Measurements from ENCODE around the gene PPFIBP2. TPM values are rescaled to one million over a fixed set of nuclear protein-coding genes. Genes with fewer than 3 reads are reported as not detected.

The PPFIBP2 gene
- total and polyA plus RNA-seq, 2 donors (not counting 1 experiment from before 2014, with no cell fraction given), result 22.3 to 175 TPM

- CTCF ChIA-PET, result interaction anchor here (1.7 kb wide), 1 partner anchor 46 kb away, joined by 4 read pairs; no protein-coding TSS in a partner anchor
- H4K20me1 ChIP-seq (ENCODE audit: control insufficient read depth, insufficient read depth, low read length, poor library complexity, severe bottlenecking), result no peaks in the 10 kb centered on the region
- POLR2A ChIA-PET, result no interaction called here
- H3K9me3 ChIP-seq (ENCODE audit: control extremely low read depth in 1 of 3, control insufficient read depth in 2 of 3, insufficient read depth in 1 of 3, low read length in 2 of 3), result no peaks in the 10 kb centered on the region
- no peak overlapping the region for H3K4me3 ChIP-seq (ENCODE audit: control extremely low read depth in 1 of 5, extremely low read depth in 1 of 5, insufficient read depth in 1 of 5, low read depth in 2 of 5, low read length in 4 of 5)
- no peak overlapping the region for H3K27ac ChIP-seq (ENCODE audit: low read length in 2 of 2)
- no peak for DNase-seq
- H3K27ac Mint-ChIP-seq, result no peak overlapping the region
- TF ChIP-seq CTCF (IDR thresholded peaks at IDR 0.05), result no peak
- TF ChIP-seq EZH2 (IDR thresholded peaks at IDR 0.05; ENCODE audit: borderline replicate concordance, insufficient read depth, low read depth, low read length, poor library complexity, severe bottlenecking), result no peak
- no peak overlapping the region for H3K4me2 ChIP-seq (replicated peaks; ENCODE audit: low read depth, low read length, poor library complexity, severe bottlenecking)
- peaks cover 0 to 40% of the 10 kb centered on the region in 2 experiments for H3K36me3 ChIP-seq (replicated peaks in 1 of 2; ENCODE audit: control extremely low read depth in 1 of 2, control insufficient read depth in 1 of 2, extremely low read depth in 1 of 2, insufficient read depth in 2 of 2, low read length in 1 of 2)
- 100% methylated on average over 2 of the region's 3 CpGs for WGBS (ENCODE audit: insufficient coverage)
- H3K4me1 ChIP-seq (ENCODE audit: control insufficient read depth in 2 of 2, insufficient read depth in 2 of 2, low read length in 2 of 2), result no peaks in the 10 kb centered on the region
- intact Hi-C loops (cut with micrococcal nuclease), result no loop called here
- no peaks in the 10 kb centered on the region for H3K27me3 ChIP-seq (replicated peaks in 1 of 4; ENCODE audit: control extremely low read depth in 1 of 4, control insufficient read depth in 3 of 4, insufficient read depth in 4 of 4, low read length in 3 of 4)
- H3K27me3 Mint-ChIP-seq, result no peaks in the 10 kb centered on the region
- H3K79me2 ChIP-seq (ENCODE audit: control insufficient read depth, insufficient read depth, low read length), result no peaks in the 10 kb centered on the region
- H3K9me3 Mint-ChIP-seq (ENCODE audit: insufficient read depth), result no peaks in the 10 kb centered on the region
- H2AFZ ChIP-seq (ENCODE audit: insufficient read depth, low read depth, low read length, poor library complexity, severe bottlenecking), result no peak overlapping the region
- no peaks in the 10 kb centered on the region for H3K4me1 Mint-ChIP-seq
- H3K4me3 Mint-ChIP-seq, result no peak overlapping the region
- no peak overlapping the region for H3K9ac ChIP-seq (ENCODE audit: low read length)
- no peak for ATAC-seq (ENCODE audit: low read depth)
Measured at GRCh38 chr11:7619322-7619721, 105.5 kb downstream of the PPFIBP2 start.

GRCh38 chr11:7621090-7621489 lies 107.3 kb downstream of the PPFIBP2 start:
- no peak for TF ChIP-seq EZH2 (IDR thresholded peaks at IDR 0.05; ENCODE audit: borderline replicate concordance, insufficient read depth, low read depth, low read length, poor library complexity, severe bottlenecking)
- TF ChIP-seq CTCF (IDR thresholded peaks at IDR 0.05), result no peak
- intact Hi-C loops (cut with micrococcal nuclease), result no loop called here
- no peak overlapping the region for H3K9ac ChIP-seq (ENCODE audit: low read length)
- Mint-ChIP-seq H3K9me3 (ENCODE audit: insufficient read depth) (no peaks in the 10 kb centered on the region), H3K27me3 (no peaks in the 10 kb centered on the region), H3K4me1 (no peaks in the 10 kb centered on the region), H3K4me3 (no peak overlapping the region), H3K27ac (no peak overlapping the region)
- H4K20me1 ChIP-seq (ENCODE audit: control insufficient read depth, insufficient read depth, low read length, poor library complexity, severe bottlenecking), result no peaks in the 10 kb centered on the region
- no peak overlapping the region for H3K4me2 ChIP-seq (replicated peaks; ENCODE audit: low read depth, low read length, poor library complexity, severe bottlenecking)
- ChIA-PET POLR2A (no interaction called here), CTCF (no interaction called here)
- WGBS (ENCODE audit: insufficient coverage), result no CpG with 5 or more reads among the region's 3 CpGs
- H3K27ac ChIP-seq (ENCODE audit: low read length in 2 of 2), result no peak overlapping the region
- DNase-seq (no peak), ATAC-seq (ENCODE audit: low read depth) (no peak)
- H3K4me1 ChIP-seq (ENCODE audit: control insufficient read depth in 2 of 2, insufficient read depth in 2 of 2, low read length in 2 of 2), result no peaks in the 10 kb centered on the region
- H3K9me3 ChIP-seq (ENCODE audit: control extremely low read depth in 1 of 3, control insufficient read depth in 2 of 3, insufficient read depth in 1 of 3, low read length in 2 of 3), result no peaks in the 10 kb centered on the region
- no peak overlapping the region for H2AFZ ChIP-seq (ENCODE audit: insufficient read depth, low read depth, low read length, poor library complexity, severe bottlenecking)
- H3K36me3 ChIP-seq (replicated peaks in 1 of 2; ENCODE audit: control extremely low read depth in 1 of 2, control insufficient read depth in 1 of 2, extremely low read depth in 1 of 2, insufficient read depth in 2 of 2, low read length in 1 of 2), result peaks cover 0 to 47% of the 10 kb centered on the region in 2 experiments
- H3K4me3 ChIP-seq (ENCODE audit: control extremely low read depth in 1 of 5, extremely low read depth in 1 of 5, insufficient read depth in 1 of 5, low read depth in 2 of 5, low read length in 4 of 5), result no peak overlapping the region
- H3K79me2 ChIP-seq (ENCODE audit: control insufficient read depth, insufficient read depth, low read length), result no peaks in the 10 kb centered on the region
- no peaks in the 10 kb centered on the region for H3K27me3 ChIP-seq (replicated peaks in 1 of 4; ENCODE audit: control extremely low read depth in 1 of 4, control insufficient read depth in 3 of 4, insufficient read depth in 4 of 4, low read length in 3 of 4)

All from B cell (primary cell).